NCI-H748 treated with DMSO at 0.1 percent for 48 hours (cell line): ENCODE results near the gene FNDC11.
"Not testable (repeated sequence)": the region's sequence is repeated elsewhere in the genome, so short reads cannot be mapped to it uniquely, and the experiment has no call there.

Experiments
- DNase-seq: peaks from one replicate; lab custom pipeline; 2025; lab: John Stamatoyannopoulos, UW

Gene FNDC11

DNA sequence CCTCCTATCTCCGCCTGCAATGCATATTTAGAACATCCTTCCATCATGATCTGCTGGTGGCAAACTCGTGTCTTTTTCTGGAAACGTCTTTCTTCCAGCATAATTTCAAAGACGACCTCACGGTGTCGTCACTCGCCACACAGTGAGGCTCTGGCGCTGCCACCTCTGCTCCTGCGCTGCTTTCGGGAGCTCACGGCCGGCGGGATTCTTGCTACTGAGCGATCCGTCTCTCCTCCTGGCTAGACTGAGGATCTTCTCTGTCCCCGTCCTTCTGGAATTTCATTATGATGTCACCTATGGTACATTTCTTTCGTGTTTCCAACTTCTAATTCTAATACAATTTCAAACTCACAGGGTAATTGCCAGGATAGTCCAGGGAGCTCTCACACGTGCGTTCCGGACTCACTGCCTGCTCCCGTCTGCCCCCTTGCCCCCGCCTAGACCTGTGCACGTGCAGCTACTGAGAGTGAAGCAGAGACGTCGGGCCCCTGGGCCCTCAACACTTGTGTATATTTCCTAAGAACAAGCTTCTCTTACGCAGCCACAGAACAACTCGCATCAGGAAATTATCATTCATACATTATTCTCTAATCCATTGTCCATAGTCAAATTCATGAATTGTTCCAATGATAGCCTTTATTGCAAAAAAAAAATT lies 45.6 kb downstream of the FNDC11 start:
- no peak for DNase-seq

DNA sequence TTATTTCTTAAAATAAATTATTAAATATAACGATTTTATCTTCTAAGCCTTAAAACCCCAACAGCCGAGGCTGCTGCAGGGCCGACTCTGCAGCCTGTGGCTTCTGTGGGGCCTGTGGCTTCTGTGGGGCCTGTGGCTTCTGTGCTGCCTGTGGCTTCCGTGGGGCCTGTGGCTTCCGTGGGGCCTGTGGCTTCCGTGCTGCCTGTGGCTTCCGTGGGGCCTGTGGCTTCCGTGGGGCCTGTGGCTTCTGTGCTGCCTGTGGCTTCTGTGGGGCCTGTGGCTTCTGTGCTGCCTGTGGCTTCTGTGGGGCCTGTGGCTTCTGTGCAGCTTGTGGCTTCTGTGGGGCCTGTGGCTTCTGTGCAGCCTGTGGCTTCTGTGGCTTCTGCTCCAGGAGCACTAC lies 47.7 kb downstream of the FNDC11 start:
- DNase-seq: not testable (repeated sequence)

DNA sequence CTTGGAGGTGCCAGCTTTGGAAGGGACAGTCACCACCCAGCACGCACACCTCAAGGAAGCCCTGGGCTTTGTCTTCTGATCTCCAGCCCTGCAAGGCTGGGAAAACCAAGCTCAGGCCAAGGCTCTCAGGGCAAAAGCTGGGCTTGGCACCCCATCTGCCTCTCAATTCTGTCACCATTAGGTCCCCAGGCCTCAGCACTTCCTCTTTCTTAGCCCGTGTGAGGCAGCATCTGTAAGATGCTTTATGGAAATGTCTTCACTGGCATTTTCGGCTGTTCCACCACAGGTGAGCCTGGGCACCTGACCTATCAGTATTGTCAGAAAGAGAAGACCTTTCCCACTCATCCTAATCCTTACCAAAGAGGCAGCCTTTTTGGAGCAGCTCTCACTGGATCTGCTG lies 48.4 kb downstream of the FNDC11 start:
- no peak for DNase-seq
